ENCODE measurements around the gene ACSS1.

- TF ChIP-seq CTCF (IDR thresholded peaks at IDR 0.05): no peak
- no peak for TF ChIP-seq POLR2AphosphoS5 (IDR thresholded peaks at IDR 0.05)
- no peak for TF ChIP-seq EP300 (IDR thresholded peaks at IDR 0.05)
- no peak for TF ChIP-seq POLR2A (IDR thresholded peaks at IDR 0.05)
Measured at GRCh38 chr20:24970030-24970553, 87.8 kb downstream of the ACSS1 start.

Data from stomach (tissue), 4 donors.